GM23248 (cell line): Measurements from ENCODE around the gene ADH4.

Experiments
- EZH2 ChIP-seq: fragments of 200-600 bp; sonication (generic); IDR thresholded peaks from 2 replicates; pipeline ENCODE4 v1.6.1; 2018; ENCODE audit warnings: antibody characterized with exemption, mild to moderate bottlenecking; ENCODE audit not compliant: insufficient read depth, poor library complexity, severe bottlenecking
- EZH2phosphoT487 ChIP-seq: fragments of 200-600 bp; sonication (generic); IDR thresholded peaks from 2 replicates; pipeline ENCODE4 v1.6.1; 2018; ENCODE audit warnings: antibody characterized with exemption, moderate library complexity, mild to moderate bottlenecking, low read depth; ENCODE audit not compliant: insufficient read depth

DNA sequence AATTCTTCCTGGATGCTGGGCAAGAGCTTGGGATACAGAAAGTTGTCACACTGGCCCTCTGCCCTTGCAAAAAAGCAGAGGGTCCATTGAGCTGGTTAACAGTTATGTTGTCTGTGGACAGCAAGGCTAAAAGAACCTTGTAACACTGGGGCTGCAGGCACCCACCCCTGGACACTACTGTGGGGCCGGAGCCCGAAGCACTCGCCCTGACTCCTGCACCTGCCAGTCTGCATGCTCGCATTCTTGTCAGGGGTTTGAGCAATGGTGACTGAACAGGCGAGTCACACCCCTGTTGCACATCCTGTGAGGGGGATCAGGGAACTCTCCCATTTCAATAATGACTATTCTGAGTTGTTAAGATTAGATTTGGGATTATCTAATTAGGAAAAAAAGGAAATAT lies 23.6 kb downstream of the ADH4 start:
- TF ChIP-seq EZH2phosphoT487 = no peak
- TF ChIP-seq EZH2 = no peak
